ENCODE measurements around the gene AKR7A3.
A peak's percentile ranks its signal among the peaks of the same experiment; 100 is the strongest.

AKR7A3 gene

GRCh38 chr1:19288324-19289241, at the start of gene AKR7A3:
AKR7A3 (minus strand) TSS chr1:19288770; CDS start chr1:19288709, 61 bp downstream.
- DNase-seq, result peak; percentile 14

GRCh38 chr1:19338323-19338762, 49.8 kb upstream of the AKR7A3 start:
- DNase-seq, result no peak

GRCh38 chr1:19337289-19337688, 48.7 kb upstream of the AKR7A3 start:
- no peak for DNase-seq

- no peak for DNase-seq
Observed at GRCh38 chr1:19336543-19336942, 48.0 kb upstream of the AKR7A3 start.

GRCh38 chr1:19333587-19334354, 45.2 kb upstream of the AKR7A3 start:
- no peak for DNase-seq

GRCh38 chr1:19332832-19333231, 44.3 kb upstream of the AKR7A3 start:
- DNase-seq, result no peak

- no peak for DNase-seq
Observed at GRCh38 chr1:19331262-19331878, 42.8 kb upstream of the AKR7A3 start.

GRCh38 chr1:19330449-19331135, 42.0 kb upstream of the AKR7A3 start:
- no peak for DNase-seq

- no peak for DNase-seq
Observed at GRCh38 chr1:19329611-19330010, 41.0 kb upstream of the AKR7A3 start.

GRCh38 chr1:19329188-19329587, 40.6 kb upstream of the AKR7A3 start:
- DNase-seq, result no peak

GRCh38 chr1:19328486-19328885, 39.9 kb upstream of the AKR7A3 start:
- no peak for DNase-seq

- no peak for DNase-seq
Observed at GRCh38 chr1:19327736-19328135, 39.2 kb upstream of the AKR7A3 start.

- no peak for DNase-seq
Observed at GRCh38 chr1:19327301-19327700, 38.7 kb upstream of the AKR7A3 start.

- no peak for DNase-seq
Observed at GRCh38 chr1:19326748-19327065, 38.1 kb upstream of the AKR7A3 start.

- DNase-seq, result no peak
Observed at GRCh38 chr1:19325958-19326747, 37.6 kb upstream of the AKR7A3 start.

- no peak for DNase-seq
Observed at GRCh38 chr1:19325368-19325957, 36.9 kb upstream of the AKR7A3 start.

GRCh38 chr1:19324665-19324990, 36.1 kb upstream of the AKR7A3 start:
- DNase-seq, result no peak

GRCh38 chr1:19323987-19324664, 35.6 kb upstream of the AKR7A3 start:
- DNase-seq, result no peak

- DNase-seq, result no peak
Observed at GRCh38 chr1:19322481-19322880, 33.9 kb upstream of the AKR7A3 start.

GRCh38 chr1:19321071-19321470, 32.5 kb upstream of the AKR7A3 start:
- no peak for DNase-seq

GRCh38 chr1:19319196-19319595, 30.6 kb upstream of the AKR7A3 start:
- no peak for DNase-seq

All from NCI-H526 treated with DMSO at 0.1 percent for 48 hours (cell line).